ACHN (cell line): Measurements from ENCODE around the gene DPRX.

Source experiments
- DNase-seq: peaks from one replicate; pipeline ENCODE4 v3.0.0-alpha.2; 2015
- in situ Hi-C: cut with HindIII; loops from 2 replicates; pipeline ENCODE4 v1.10.0; 2017; ENCODE audit warnings: low sequenced_read_pairs, low pct_ligation_motif_present, low pct_unique_long_range_greater_than_20kb

The DPRX gene

GRCh38 chr19:53631949-53632407 is at the start of gene DPRX:
Gene DPRX (plus strand): TSS chr19:53631999. CDS start chr19:53632107, 108 bp downstream.
- no peak for DNase-seq
- in situ Hi-C loops, result no loop called here

- DNase-seq, result no peak
- in situ Hi-C loops, result no loop called here
Observed at GRCh38 chr19:53583181-53583580, 48.6 kb upstream of the DPRX start.

GRCh38 chr19:53586277-53586691 is 45.5 kb upstream of the DPRX start:
- no peak for DNase-seq
- in situ Hi-C loops, result no loop called here

- DNase-seq, result no peak
- in situ Hi-C loops, result no loop called here
Observed at GRCh38 chr19:53594811-53595509, 36.8 kb upstream of the DPRX start.

GRCh38 chr19:53595510-53595867 is 36.3 kb upstream of the DPRX start:
- in situ Hi-C loops, result no loop called here
- no peak for DNase-seq

- in situ Hi-C loops, result no loop called here
- DNase-seq, result no peak
Observed at GRCh38 chr19:53596056-53596455, 35.7 kb upstream of the DPRX start.

GRCh38 chr19:53597023-53597422 is 34.8 kb upstream of the DPRX start:
- DNase-seq, result no peak
- in situ Hi-C loops, result no loop called here

- DNase-seq, result no peak
- in situ Hi-C loops, result no loop called here
Observed at GRCh38 chr19:53598361-53598760, 33.4 kb upstream of the DPRX start.

GRCh38 chr19:53600217-53600616 is 31.6 kb upstream of the DPRX start:
- no peak for DNase-seq
- in situ Hi-C loops, result no loop called here

- in situ Hi-C loops, result no loop called here
- no peak for DNase-seq
Observed at GRCh38 chr19:53606031-53606430, 25.8 kb upstream of the DPRX start.

- DNase-seq, result no peak
- in situ Hi-C loops, result no loop called here
Observed at GRCh38 chr19:53608381-53608780, 23.4 kb upstream of the DPRX start.

- no peak for DNase-seq
- in situ Hi-C loops, result no loop called here
Observed at GRCh38 chr19:53612762-53613526, 18.9 kb upstream of the DPRX start.

- no peak for DNase-seq
- in situ Hi-C loops, result no loop called here
Observed at GRCh38 chr19:53621885-53622740, 9.7 kb upstream of the DPRX start.

- no peak for DNase-seq
- in situ Hi-C loops, result no loop called here
Observed at GRCh38 chr19:53624771-53625545, 6.8 kb upstream of the DPRX start.

- in situ Hi-C loops, result no loop called here
Observed at GRCh38 chr19:53626486-53626885, 5.3 kb upstream of the DPRX start.

GRCh38 chr19:53626976-53627375 is 4.8 kb upstream of the DPRX start:
- DNase-seq, result no peak
- in situ Hi-C loops, result no loop called here

More at GRCh38 chr19:53626486-53626885, 5.3 kb upstream of the DPRX start:
- DNase-seq, result no peak

GRCh38 chr19:53634768-53635167 is 3.0 kb downstream of the DPRX start:
- no peak for DNase-seq
- in situ Hi-C loops, result no loop called here

GRCh38 chr19:53639471-53639870 is 7.7 kb downstream of the DPRX start:
- in situ Hi-C loops, result no loop called here
- DNase-seq, result no peak
